C4-2B (cell line): Measurements from ENCODE around the gene TFDP2.
A peak's percentile ranks its signal among the peaks of the same experiment; 100 is the strongest.

Experiments used
- H3K27ac ChIP-seq: fragments of 450-650 bp; 2 replicates; pipeline ENCODE4 v1.5.1; 2017
- ZFX ChIP-seq: fragments of 450-650 bp; IDR thresholded peaks from 2 replicates; pipeline ENCODE4 v1.6.1; 2017
- TF ChIP-seq, protein P1 (sequence below): fragments of 450-650 bp; conservative IDR thresholded peaks from 2 replicates; pipeline ENCODE4 v1.5.1; 2017; ENCODE audit warnings: mild to moderate bottlenecking

TFDP2 gene

DNA sequence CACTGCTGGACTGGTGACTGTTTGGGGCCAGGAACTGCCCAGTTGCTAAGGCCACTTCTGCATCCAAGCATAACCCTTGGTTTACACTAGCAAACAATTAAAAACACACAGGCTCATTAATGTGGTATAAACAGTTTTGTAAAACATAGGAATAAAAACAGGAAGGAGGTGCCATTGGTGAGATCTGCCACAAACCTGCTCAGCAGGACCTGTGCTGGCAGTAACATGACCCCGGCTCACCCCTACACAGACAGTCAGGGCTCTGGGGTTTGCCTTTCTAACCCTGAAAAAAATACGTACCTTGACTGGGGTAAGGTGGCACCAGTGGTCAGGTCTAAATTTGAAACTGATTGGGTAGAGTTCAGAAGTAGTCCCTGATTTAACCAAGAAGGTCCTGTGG, 196.7 kb downstream of the TFDP2 start:
- no peak for TF ChIP-seq ZFX
- TF ChIP-seq, protein P1, sequence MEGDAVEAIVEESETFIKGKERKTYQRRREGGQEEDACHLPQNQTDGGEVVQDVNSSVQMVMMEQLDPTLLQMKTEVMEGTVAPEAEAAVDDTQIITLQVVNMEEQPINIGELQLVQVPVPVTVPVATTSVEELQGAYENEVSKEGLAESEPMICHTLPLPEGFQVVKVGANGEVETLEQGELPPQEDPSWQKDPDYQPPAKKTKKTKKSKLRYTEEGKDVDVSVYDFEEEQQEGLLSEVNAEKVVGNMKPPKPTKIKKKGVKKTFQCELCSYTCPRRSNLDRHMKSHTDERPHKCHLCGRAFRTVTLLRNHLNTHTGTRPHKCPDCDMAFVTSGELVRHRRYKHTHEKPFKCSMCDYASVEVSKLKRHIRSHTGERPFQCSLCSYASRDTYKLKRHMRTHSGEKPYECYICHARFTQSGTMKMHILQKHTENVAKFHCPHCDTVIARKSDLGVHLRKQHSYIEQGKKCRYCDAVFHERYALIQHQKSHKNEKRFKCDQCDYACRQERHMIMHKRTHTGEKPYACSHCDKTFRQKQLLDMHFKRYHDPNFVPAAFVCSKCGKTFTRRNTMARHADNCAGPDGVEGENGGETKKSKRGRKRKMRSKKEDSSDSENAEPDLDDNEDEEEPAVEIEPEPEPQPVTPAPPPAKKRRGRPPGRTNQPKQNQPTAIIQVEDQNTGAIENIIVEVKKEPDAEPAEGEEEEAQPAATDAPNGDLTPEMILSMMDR = no peak
- peak overlapping the region; percentile 61 for H3K27ac ChIP-seq

GRCh38 chr3:141950572-141951493, 198.5 kb downstream of the TFDP2 start:
- H3K27ac ChIP-seq = peak overlapping the region; percentile 49
- TF ChIP-seq, protein P1 = no peak
- TF ChIP-seq ZFX = no peak

DNA sequence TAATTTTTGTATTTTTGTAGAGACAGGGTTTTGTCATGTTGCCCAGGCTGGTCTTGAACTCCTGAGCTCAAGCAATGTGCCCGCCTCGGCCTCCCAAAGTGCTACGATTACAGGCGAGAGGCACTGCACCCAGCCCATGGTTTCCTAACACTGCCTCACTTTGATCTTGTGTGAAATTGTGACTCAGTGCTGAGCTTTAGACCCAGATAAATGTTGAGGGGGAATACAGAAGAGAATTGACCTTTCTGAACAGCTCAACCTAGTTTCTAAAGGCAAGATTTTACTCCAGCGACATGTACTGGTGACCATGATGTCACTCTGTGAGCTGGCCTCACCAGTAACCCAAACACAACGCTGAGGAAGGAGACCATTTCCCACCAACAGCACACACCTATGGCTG, 199.4 kb downstream of the TFDP2 start:
- H3K27ac ChIP-seq = peak overlapping the region; percentile 49
- TF ChIP-seq, protein P1 = no peak
- TF ChIP-seq ZFX = no peak

- no peak overlapping the region; the same call in 1 of the 2 replicates for H3K27ac ChIP-seq
- TF ChIP-seq, protein P1 = no peak
- TF ChIP-seq ZFX = no peak
Measured at GRCh38 chr3:141949399-141949798, 199.9 kb downstream of the TFDP2 start.

GRCh38 chr3:141945726-141946485, 203.4 kb downstream of the TFDP2 start:
- no peak overlapping the region for H3K27ac ChIP-seq
- TF ChIP-seq ZFX = no peak
- TF ChIP-seq, protein P1 = no peak

DNA sequence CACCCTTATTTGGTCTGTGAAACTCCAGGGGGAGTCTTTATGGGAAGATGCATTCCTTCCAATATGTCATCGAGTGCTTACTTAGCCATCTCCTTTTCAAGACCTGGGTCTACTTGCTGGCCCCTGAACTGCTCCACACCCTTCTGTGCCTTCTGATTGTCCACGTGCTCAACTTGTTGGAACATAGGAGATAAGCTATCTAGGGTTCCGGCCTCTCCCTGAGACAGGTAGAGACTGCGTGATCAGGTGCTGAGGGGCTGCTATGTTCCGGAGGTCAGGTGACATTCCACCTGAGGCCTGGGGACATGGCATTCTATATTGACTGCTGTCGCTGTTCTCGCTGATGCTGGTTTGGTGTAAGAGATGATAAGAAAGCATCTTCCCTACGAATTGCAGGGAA, 207.3 kb downstream of the TFDP2 start:
- peak overlapping the region; percentile 75 for H3K27ac ChIP-seq
- TF ChIP-seq, protein P1 = no peak
- no peak for TF ChIP-seq ZFX

DNA sequence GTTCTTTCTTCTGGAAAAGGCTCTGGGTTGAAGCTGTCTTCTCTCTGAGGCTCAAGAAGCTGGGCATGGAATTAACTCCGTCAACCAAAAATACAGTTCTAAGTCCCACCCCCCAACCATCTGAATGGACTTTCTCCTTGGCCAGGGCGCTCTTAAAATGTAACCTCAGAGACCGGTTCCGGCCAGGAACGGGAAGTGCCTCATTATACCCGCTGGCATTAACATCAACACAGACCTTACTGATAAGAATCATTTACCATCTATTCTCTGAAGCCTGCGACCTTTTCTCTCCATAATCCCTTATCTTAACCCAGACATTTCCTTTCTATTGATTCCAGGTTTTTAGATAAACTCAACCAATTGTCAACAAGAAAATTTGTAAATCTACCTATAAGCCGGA, 208.3 kb downstream of the TFDP2 start:
- no peak for TF ChIP-seq ZFX
- TF ChIP-seq, protein P1 = no peak
- H3K27ac ChIP-seq = peak overlapping the region; percentile 75
